ENCODE data around the gene PNPT1.
"Not testable (repeated sequence)": the region's sequence is repeated elsewhere in the genome, so short reads cannot be mapped to it uniquely, and the experiment has no call there.

The PNPT1 gene

GRCh38 chr2:55710025-55710424 lies 16.4 kb upstream of the PNPT1 start:
- TF ChIP-seq ARNTL (CRISPR knock-in tag; IDR thresholded peaks at IDR 0.05; ENCODE audit: borderline replicate concordance, low read depth) (no peak), CREB5 (CRISPR knock-in tag; IDR thresholded peaks at IDR 0.05; ENCODE audit: low read depth) (no peak), CSRNP3 (CRISPR knock-in tag; IDR thresholded peaks at IDR 0.05) (no peak), TCF4 (CRISPR knock-in tag; IDR thresholded peaks at IDR 0.05; ENCODE audit: borderline replicate concordance) (no peak), PATZ1 (CRISPR knock-in tag; IDR thresholded peaks at IDR 0.05; ENCODE audit: borderline replicate concordance) (no peak), ZNF565 (CRISPR knock-in tag; conservative IDR thresholded peaks at IDR 0.05; ENCODE audit: low read depth) (no peak), GLIS3 (CRISPR knock-in tag; IDR thresholded peaks at IDR 0.05) (no peak), ESRRG (CRISPR knock-in tag; IDR thresholded peaks at IDR 0.05) (no peak), POU6F1 (CRISPR knock-in tag; IDR thresholded peaks at IDR 0.05; ENCODE audit: borderline replicate concordance, low read depth) (no peak), ZFP3 (CRISPR knock-in tag; IDR thresholded peaks at IDR 0.05) (no peak), OSR1 (CRISPR knock-in tag; IDR thresholded peaks at IDR 0.05) (no peak), TSHZ2 (CRISPR knock-in tag; IDR thresholded peaks at IDR 0.05) (no peak)
- no peak for ATAC-seq

GRCh38 chr2:55707751-55708150 lies 14.1 kb upstream of the PNPT1 start:
- no peak for ATAC-seq
- no peak for TF ChIP-seq POU6F1 (CRISPR knock-in tag; IDR thresholded peaks at IDR 0.05; ENCODE audit: borderline replicate concordance, low read depth)
- no peak for TF ChIP-seq ZFP30 (CRISPR knock-in tag; IDR thresholded peaks at IDR 0.05)
- no peak for TF ChIP-seq CSRNP3 (CRISPR knock-in tag; IDR thresholded peaks at IDR 0.05)
- TF ChIP-seq ESRRG (CRISPR knock-in tag; IDR thresholded peaks at IDR 0.05) = no peak
- no peak for TF ChIP-seq PPARA (CRISPR knock-in tag; IDR thresholded peaks at IDR 0.05; ENCODE audit: borderline replicate concordance)
- TF ChIP-seq ZC3H10 (CRISPR knock-in tag; IDR thresholded peaks at IDR 0.05) = no peak
- TF ChIP-seq ARNTL (CRISPR knock-in tag; IDR thresholded peaks at IDR 0.05; ENCODE audit: borderline replicate concordance, low read depth) = no peak
- no peak for TF ChIP-seq TSHZ2 (CRISPR knock-in tag; IDR thresholded peaks at IDR 0.05)
- TF ChIP-seq TOX (CRISPR knock-in tag; IDR thresholded peaks at IDR 0.05; ENCODE audit: borderline replicate concordance) = no peak
- TF ChIP-seq ZNF8 (CRISPR knock-in tag; IDR thresholded peaks at IDR 0.05) = no peak
- TF ChIP-seq ISL1 (CRISPR knock-in tag; IDR thresholded peaks at IDR 0.05) = no peak

GRCh38 chr2:55706258-55706657 lies 12.6 kb upstream of the PNPT1 start:
- not testable (repeated sequence) for ATAC-seq
